ENCODE results near the gene STKLD1.

STKLD1 gene

DNA sequence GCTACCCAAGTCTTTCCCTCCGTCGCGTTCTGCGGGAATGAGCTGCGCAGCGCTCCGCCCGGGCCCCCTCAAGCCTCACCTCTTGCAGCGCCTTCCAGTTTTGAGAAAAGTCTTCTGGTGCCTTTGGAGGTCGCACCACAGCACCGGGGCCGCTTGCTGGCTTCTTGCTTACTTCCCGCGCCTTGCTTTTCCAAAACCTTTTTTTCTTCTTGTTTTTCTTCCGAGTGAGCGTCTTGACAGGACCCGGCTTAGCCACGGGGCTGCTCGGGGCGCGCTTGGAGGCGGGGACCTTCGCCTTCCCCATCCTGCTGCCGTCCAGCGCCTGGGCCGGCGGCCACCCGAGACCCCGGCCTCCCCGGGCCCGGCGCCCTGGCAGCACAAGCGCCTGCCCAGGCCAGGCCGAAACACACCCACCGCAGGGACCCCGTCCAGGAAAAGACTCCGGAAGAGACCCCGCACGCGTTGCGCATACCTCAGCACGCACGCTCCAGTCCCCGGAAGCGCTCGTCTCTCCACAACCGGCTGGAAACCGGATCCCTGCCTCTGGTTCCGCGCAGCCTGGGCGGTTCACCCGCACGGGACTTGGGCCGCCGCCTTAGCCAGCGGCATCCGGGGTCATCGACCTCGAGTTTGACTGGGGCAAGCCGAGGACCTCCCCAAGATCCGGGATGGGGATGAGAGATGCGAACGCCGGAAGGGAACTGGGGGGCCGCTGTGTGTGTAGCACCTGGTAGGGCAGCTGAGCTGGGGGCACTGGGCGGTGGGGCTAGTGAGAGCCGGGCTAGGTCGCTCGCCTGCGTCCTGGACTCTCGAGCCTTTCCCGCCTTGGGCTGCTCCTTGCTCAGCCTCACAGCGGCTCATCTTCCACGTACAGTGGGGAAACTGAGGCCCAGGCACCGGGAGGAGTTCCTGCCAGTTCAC is 41.6 kb downstream of the STKLD1 start, which contains the start of gene REXO4:
TSS of gene REXO4 (minus strand) at position 470 of the 921 bp plus-strand sequence. CDS start at position 304, 166 bp downstream.
- peak; percentile 84 for DNase-seq (ENCODE audit: extremely low spot score)
- peak; percentile 60 for TF ChIP-seq L3MBTL2 (conservative IDR thresholded peaks at IDR 0.05)
- TF ChIP-seq CTBP1 (IDR thresholded peaks at IDR 0.05; ENCODE audit: borderline replicate concordance): peak; percentile 98
- TF ChIP-seq LEF1 (IDR thresholded peaks at IDR 0.05; ENCODE audit: borderline replicate concordance): peak; percentile 88
- TF ChIP-seq ZNF384 (IDR thresholded peaks at IDR 0.05): no peak
- peak; percentile 42; the same call in 1 of the 2 replicates for TF ChIP-seq NFRKB (IDR thresholded peaks at IDR 0.05)
- TF ChIP-seq TARDBP (IDR thresholded peaks at IDR 0.05): no peak
- TF ChIP-seq ELF4 (IDR thresholded peaks at IDR 0.05): peak; percentile 84
- TF ChIP-seq FOXM1 (IDR thresholded peaks at IDR 0.05; ENCODE audit: borderline replicate concordance): peak; percentile 71; the same call in 1 of the 2 replicates
- TF ChIP-seq, protein P1, sequence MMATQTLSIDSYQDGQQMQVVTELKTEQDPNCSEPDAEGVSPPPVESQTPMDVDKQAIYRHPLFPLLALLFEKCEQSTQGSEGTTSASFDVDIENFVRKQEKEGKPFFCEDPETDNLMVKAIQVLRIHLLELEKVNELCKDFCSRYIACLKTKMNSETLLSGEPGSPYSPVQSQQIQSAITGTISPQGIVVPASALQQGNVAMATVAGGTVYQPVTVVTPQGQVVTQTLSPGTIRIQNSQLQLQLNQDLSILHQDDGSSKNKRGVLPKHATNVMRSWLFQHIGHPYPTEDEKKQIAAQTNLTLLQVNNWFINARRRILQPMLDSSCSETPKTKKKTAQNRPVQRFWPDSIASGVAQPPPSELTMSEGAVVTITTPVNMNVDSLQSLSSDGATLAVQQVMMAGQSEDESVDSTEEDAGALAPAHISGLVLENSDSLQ (IDR thresholded peaks at IDR 0.05): peak; percentile 67; the same call in 1 of the 2 replicates
- TF ChIP-seq ARNT (IDR thresholded peaks at IDR 0.05): peak; percentile 58
- TF ChIP-seq SP1 (IDR thresholded peaks at IDR 0.05): no peak
- ChIA-PET CTCF (interaction anchor here (1.9 kb wide), 1 partner anchor 13 kb away, joined by 6 read pairs; no protein-coding TSS in a partner anchor), POLR2A (interaction anchor here (0.8 to 1.7 kb wide), 4 partner anchors 23 to 67 kb away, joined by 3 to 8 read pairs (median 3); partner anchors contain the start of genes CACFD1 and SURF1)

DNA sequence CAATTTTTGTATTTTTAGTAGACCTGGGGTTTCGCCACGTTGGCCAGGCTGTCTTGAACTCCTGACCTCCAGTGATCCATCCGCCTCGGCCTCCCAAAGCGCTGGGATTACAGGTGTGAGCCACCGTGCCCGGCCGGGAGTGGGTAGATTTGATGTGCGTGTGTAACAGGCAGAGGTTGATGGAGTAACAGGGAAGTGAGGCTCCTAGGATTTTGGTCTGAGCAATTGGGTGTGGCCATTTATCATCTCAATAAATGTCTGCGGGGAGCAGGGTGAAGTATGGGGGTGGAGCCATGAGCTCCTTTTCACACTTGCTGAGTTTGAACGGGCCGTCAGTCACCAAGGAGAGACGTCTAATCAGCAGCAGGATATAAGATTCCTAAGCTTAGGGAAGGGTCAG is 42.8 kb downstream of the STKLD1 start:
- ChIA-PET POLR2A (interaction anchor here (0.8 to 1.7 kb wide), 4 partner anchors 9 to 68 kb away, joined by 3 to 8 read pairs (median 3); partner anchors contain the start of gene CACFD1), CTCF (interaction anchor here (0.6 kb wide), 1 partner anchor 10 kb away, joined by 5 read pairs; no protein-coding TSS in a partner anchor)
- no peak for TF ChIP-seq HDGF (IDR thresholded peaks at IDR 0.05; ENCODE audit: borderline replicate concordance)
- TF ChIP-seq L3MBTL2 (conservative IDR thresholded peaks at IDR 0.05): no peak
- TF ChIP-seq ZNF384 (IDR thresholded peaks at IDR 0.05): no peak
- no peak for TF ChIP-seq SUZ12 (IDR thresholded peaks at IDR 0.05)
- TF ChIP-seq FOXM1 (IDR thresholded peaks at IDR 0.05; ENCODE audit: borderline replicate concordance): no peak
- TF ChIP-seq, protein P1 (IDR thresholded peaks at IDR 0.05): peak; percentile 93
- no peak for TF ChIP-seq ELF4 (IDR thresholded peaks at IDR 0.05)
- DNase-seq (ENCODE audit: extremely low spot score): peak; percentile 29

DNA sequence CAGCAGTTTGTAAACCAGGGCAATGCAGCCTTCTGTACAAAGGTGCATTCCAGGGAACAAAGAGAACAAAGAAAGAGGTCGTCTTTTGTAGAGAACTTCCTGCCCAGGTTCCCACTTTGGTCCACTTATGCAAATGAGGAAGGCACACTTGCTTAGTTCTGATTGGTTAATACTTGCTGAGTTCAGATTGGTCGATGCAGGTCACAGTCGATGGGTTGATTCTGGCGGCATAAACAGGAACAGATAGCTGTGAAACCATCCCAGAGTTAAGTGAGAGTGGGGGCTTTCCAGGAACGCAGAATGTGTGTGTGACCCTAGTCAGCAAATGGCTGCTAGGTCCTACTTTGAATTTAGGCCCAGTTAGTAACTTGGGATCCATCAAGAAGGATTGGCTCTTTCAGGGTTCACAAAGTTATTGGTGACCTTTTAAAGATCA is 44.2 kb downstream of the STKLD1 start:
- ChIA-PET POLR2A (no interaction called here), CTCF (no interaction called here)
- no peak for TF ChIP-seq LEF1 (IDR thresholded peaks at IDR 0.05; ENCODE audit: borderline replicate concordance)
- no peak for DNase-seq (ENCODE audit: extremely low spot score)

DNA sequence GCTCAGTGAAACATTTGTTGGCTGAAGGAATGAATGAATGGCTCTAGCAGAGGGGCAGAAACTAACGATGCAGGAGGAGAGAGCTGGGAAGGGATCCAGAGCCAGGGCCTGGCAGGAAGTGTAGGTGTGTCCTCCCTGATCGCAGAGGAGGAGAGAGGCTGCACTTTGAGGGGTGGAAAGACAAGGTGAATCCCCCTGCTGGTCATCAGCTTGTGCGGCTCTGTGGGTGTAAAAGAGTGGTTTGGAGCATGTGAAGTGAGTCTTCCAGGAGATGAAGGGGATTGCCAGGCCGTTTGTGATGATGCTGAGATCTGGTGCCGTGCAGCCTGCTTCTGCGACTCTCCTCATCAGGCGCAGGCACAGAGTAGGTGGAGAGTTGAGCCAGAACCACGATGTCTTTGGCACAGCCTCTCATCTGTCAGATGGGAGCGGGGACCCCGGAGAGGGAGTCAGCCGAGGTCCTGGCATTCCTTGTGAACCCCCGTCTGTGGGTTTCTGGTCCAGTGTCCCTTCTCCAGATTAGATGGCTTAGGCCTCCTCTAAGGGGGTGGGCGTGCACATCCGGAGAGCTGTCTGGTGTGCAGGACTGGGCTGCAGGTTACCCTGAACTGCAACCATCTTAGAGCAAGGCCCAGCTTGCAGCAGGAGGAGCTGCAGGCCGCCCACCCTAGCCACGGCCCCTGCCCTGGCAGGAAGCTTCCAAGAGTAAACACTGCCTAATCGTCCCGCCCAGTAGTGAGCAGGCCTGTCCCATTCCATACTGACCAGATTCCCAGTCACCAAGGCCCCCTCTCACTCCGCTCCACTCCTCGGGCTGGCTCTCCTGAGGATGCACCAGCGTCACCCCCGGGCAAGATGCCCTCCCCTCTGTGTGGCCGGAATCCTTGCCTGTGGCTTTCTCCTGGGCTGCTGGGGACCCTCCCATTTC is 45.7 kb downstream of the STKLD1 start, which contains the start of gene ADAMTS13:
TSS of gene ADAMTS13 (plus strand) at position 753 of the 928 bp plus-strand sequence. CDS start at position 830, 77 bp downstream.
- no peak for TF ChIP-seq ZNF384 (IDR thresholded peaks at IDR 0.05)
- TF ChIP-seq FOXM1 (IDR thresholded peaks at IDR 0.05; ENCODE audit: borderline replicate concordance): no peak
- TF ChIP-seq FOXA1 (IDR thresholded peaks at IDR 0.05): no peak
- TF ChIP-seq L3MBTL2 (conservative IDR thresholded peaks at IDR 0.05): no peak
- TF ChIP-seq SP1 (IDR thresholded peaks at IDR 0.05): no peak
- no peak for TF ChIP-seq ARNT (IDR thresholded peaks at IDR 0.05)
- no peak for TF ChIP-seq HDGF (IDR thresholded peaks at IDR 0.05; ENCODE audit: borderline replicate concordance)
- TF ChIP-seq BHLHE40 (IDR thresholded peaks at IDR 0.05; ENCODE audit: borderline replicate concordance): no peak
- no peak for TF ChIP-seq CTBP1 (IDR thresholded peaks at IDR 0.05; ENCODE audit: borderline replicate concordance)
- TF ChIP-seq LEF1 (IDR thresholded peaks at IDR 0.05; ENCODE audit: borderline replicate concordance): no peak
- no peak for TF ChIP-seq ELF4 (IDR thresholded peaks at IDR 0.05)
- no peak for TF ChIP-seq NFRKB (IDR thresholded peaks at IDR 0.05)
- CTCF ChIA-PET: interaction anchor here (0.7 kb wide), 1 partner anchor 383 kb away, joined by 4 read pairs; no protein-coding TSS in a partner anchor
- DNase-seq (ENCODE audit: extremely low spot score): peak; percentile 31
- POLR2A ChIA-PET: interaction anchor here (1.4 kb wide), 1 partner anchor 38 kb away, joined by 3 read pairs; the partner anchor contains the start of gene CACFD1

DNA sequence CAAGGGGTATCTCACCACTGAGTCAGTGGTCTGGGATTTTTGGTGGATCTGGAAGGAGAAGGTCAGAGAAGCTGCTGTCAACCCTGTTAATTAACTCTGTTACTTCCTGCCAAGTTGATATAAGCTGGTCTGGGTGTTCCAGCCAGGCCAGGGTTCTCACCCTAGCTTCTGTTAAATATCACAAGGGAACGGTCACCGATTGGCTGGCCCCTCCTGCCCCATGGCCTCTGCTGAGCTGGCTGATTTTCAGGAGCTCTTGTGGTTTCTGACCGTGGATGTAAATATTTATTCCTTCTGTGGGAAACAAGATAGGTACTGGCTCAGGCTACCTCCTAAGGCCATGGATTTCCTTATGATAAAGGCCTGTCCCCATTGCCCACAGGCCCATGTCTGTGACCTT is 47.0 kb downstream of the STKLD1 start:
- CTCF ChIA-PET: no interaction called here
- POLR2A ChIA-PET: interaction anchor here (1.4 kb wide), 1 partner anchor 37 kb away, joined by 3 read pairs; the partner anchor contains the start of gene CACFD1
- no peak for TF ChIP-seq TARDBP (IDR thresholded peaks at IDR 0.05)
- no peak for TF ChIP-seq LEF1 (IDR thresholded peaks at IDR 0.05; ENCODE audit: borderline replicate concordance)
- TF ChIP-seq, protein P1 (IDR thresholded peaks at IDR 0.05): no peak
- TF ChIP-seq ELF4 (IDR thresholded peaks at IDR 0.05): no peak
- DNase-seq (ENCODE audit: extremely low spot score): no peak
